Activated CD8-positive, alpha-beta memory T cell treated with anti-CD3 and anti-CD28 coated beads, Interleukin-2, amount 50 U/mL, for 24 hours (primary cell): ENCODE results near the gene INTS1.
A peak's percentile ranks its signal among the peaks of the same experiment; 100 is the strongest.

Experiments used
- DNase-seq: peaks from one replicate; pipeline ENCODE4 v3.0.0-alpha.2; 2020; ENCODE audit errors: extremely low read depth

The INTS1 gene

DNA sequence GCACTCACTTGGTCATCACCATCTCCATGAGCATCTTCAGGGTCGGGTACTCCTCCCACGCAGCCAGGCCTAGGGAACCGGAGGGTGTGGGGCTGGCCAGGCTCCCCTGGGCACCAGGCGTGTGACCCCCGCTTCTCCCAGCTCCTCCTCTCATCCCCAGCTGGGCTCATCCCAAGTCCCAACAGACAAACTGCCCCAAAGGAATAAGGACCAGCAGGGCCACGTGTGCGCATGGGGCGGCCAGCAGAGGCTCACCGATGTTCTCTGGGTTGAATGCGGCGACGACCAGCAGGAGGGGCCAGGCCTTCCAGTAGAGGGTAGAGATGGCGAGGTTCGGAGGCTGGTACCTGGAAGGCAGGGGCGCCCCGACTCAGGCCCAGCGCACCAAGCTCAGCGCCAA lies 14.9 kb downstream of the INTS1 start:
- DNase-seq, result no peak

DNA sequence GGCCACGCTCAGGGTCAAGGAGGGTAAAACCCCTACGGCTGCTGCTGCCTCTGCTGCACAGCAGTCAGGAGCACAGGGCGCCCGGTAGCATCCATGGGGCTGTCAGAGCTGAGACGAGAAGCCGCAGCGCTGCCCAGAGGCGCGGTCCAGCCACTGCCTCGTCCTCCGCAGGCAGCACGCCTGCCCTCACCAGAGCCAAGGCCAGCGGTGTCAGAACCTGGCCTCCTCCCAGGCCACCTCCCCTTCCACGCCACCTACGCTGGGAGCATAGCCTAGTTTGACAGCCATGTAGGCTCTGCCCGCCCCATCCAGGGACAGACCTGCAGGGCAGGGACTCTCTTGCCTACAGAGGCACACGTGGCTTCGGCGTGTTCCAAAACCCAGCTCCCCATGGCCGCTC lies 16.2 kb downstream of the INTS1 start:
- DNase-seq, result no peak

DNA sequence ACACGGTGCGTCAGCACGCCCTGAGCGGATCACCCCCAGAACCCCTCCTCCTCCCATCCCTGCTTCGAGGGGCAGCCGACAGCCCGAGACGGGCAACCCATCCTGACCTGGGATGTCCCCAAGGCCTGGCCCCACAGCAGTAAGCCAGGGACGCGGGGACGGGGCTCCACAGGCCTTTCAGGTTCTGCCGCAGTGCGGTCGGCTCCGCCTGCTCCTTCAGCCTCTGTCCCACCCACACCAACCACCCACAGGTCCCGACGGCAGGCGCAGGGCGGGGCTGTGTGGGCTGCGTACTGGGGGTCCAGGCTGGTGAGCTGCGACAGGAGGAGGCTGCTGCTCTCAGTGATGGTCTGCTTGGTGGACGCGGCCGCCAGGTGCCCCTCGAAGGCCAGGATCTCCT lies 16.7 kb downstream of the INTS1 start:
- DNase-seq, result no peak

DNA sequence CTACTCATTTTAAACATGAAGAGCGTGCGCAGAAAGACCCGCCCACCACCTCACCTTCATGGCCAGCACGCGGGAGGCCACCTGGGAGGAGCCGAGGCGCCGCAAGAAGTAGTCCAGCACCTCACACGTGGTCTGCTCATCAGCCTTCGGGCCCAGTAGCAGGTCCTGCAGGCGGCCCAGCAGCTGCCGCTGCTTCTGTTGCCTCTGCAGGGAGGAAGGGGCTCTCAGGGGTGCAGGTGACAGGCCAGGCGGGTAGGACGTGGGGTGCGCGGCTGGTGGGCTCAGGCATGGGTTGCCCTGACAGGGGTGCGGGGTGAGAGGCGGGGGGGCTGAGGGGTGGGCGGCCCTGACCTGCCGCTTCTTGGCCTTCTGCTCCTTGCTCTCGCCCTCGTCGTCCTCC lies 17.6 kb downstream of the INTS1 start:
- no peak for DNase-seq

DNA sequence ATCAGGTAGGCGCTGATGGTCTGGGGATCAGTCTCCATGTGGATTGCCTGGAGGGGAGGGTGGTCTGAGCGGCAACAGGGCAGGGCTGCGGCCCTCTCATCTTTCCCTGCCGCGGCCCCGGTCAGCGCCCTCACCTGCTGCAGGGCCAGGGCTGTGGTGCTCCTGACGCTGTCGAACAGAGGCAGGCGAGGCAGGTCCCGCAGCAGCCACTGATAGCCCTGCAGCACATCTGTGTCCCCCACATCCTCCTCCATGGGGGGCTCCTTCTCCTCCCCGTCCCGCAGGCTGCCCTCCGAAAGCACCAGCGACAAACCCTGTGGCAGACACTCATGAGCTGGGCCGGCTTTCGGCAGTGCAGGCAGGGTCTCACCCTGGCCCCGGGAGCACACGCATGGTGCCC lies 19.0 kb downstream of the INTS1 start:
- DNase-seq, result no peak

DNA sequence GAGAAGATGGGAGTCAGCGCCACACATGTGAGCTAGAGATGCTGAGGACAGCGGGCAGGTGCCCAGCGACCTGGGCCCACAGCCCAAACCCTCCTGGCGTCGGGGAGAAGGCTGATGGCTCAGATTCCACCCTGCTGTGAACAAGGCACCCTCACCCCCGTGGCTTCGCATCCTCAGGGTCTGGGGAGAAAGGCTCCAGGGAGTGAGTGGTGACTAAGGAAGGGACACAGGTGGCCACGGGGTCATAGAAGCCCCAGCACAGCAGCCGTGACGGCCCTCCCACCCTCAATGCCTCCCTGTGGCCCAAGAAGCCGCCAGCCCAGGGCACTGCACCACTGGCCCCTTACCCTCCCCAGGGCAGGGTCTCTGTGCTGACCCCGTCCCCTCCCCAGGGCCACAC lies 19.6 kb downstream of the INTS1 start:
- no peak for DNase-seq

DNA sequence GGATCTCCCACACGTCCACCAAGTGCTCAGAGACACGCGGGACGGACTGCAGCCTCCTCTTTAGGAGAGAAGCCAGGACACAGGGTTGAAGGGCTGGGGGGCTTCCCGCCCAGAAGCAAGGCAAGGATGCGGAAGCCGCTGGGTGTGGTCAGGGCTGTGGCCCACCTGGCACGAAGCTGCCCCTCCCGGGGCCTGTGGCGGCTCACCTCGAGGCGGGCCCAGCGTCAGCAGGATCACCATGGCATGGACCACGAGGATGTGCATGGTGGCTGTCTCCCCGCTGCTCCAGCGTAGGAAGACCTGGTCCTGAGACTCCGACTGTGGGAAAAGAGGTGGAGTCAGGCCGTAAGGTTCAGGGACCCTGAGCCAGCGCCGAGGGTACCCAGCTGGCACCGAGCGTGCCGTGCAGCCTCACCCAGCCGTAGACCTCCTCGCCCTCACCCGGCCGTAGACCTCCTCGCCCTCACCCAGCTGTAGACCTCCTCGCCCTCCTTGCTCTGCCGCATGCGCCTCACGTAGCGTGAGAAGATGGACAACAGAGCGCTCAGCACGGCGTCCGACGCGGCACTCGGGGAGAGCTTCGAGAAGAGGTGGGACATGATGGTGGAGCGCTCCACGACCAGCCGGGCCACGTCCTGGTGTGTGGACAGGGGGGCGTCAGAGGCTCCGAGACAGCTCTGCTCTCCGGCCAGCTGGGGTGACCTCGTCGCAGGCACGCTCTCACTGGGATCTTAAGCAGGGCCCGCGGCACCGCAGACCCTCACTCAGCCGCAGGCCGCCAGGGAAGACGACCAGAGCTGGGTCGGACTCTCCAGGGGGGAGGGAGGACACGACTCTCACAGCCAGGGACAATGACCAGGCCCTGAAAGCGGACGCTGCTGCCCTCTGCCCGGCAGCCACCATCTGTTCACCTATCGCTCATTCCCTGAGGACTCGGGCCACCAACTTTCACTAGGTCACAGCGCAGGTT lies 20.4 kb downstream of the INTS1 start:
- no peak for DNase-seq

DNA sequence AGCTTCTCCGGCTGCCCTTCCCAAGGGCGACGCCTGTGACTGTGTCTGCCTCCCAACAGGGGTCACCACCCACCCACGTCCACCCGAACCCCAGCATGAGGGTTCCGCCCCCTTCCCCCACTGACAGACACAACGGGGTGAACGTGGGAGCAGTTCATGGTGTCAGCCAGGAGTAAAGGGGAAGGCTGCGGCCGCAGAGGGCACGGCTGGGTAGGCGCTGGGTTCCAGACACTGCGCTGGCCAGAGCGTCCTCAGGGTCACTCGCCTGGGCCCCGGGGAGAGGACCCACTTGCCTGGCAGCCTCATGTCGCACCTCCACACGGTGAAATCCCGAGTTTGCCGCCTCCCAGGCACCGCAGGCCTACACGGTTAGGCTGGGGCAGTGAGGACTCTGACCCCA lies 21.1 kb downstream of the INTS1 start:
- DNase-seq, result no peak

DNA sequence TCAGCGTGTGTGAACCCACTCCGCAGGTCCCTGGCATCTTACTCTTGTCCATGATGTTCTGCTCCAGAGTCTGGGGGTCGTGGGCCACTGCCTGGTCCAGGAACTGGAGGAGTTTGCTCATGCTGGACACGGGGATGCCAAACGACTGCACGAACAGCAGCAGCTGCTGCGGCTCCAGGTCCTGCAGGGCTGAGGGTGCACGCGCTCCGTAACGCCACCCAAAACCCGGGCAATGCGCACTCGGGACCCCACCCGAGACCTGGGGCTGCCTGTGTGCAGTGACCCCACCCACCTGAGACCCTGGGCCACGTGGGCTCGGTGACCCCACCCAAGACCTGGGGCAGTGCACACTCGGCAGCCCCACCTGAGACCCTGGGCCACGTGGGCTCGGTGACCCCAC lies 22.9 kb downstream of the INTS1 start:
- no peak for DNase-seq

DNA sequence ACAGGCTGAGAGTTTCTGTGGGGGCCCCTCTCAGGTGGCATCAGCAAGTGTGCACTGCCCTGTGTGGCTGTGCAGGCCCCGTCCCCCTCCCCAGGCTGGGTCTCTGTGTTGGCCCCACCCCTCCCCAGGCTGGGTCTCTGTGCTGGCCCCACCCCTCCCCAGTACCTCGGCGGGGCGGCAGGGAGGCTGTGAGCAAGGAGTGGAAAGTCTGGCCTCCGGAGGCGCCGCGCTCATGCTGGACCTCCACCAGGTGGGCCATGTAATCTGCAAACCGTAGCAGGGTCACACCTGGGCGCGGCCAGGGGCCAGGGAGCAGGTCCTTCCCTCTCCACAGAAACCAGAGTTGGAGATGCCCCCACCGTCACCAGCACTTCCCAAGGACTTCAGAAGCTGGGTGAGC lies 23.5 kb downstream of the INTS1 start:
- no peak for DNase-seq

DNA sequence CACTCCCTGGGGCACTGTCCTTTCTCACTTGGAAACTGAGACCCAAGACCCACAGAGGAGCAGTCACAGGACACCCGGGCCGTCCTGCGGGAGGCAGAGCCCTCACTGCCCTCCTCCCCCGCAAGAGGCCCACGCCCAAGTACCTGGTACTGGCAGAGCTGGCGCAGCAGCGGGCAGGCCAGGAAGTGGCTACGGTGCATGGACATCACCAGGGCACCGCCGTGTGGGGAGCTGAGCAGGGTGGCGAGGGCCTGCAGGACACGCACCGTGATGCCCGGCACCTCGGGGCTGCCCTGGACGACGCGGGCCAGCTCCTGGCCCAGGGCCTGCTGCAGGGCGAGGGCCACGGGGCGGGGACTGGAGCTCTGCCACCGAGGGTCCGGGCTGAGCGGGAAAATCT lies 24.9 kb downstream of the INTS1 start:
- no peak for DNase-seq

DNA sequence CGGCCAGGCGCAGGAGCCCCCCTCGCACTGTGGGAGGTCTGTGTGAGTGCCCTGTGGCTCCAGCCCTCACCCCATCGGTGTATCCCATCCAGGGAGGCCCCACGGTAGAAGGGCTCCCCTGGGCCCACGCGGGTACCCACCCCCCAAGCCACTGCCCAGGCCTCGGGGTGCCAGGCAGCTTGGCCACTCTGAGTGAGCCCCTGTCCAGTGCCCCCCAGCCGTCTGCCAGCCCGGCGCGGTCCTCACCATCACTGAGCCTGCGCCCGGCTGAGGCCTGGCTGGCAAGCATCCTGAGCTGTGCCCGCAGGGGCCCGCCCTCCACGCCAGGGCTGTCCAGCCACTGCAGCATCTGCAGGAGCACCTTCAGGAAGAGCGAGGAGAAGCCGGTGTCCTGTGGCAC lies 25.7 kb downstream of the INTS1 start:
- DNase-seq, result no peak

DNA sequence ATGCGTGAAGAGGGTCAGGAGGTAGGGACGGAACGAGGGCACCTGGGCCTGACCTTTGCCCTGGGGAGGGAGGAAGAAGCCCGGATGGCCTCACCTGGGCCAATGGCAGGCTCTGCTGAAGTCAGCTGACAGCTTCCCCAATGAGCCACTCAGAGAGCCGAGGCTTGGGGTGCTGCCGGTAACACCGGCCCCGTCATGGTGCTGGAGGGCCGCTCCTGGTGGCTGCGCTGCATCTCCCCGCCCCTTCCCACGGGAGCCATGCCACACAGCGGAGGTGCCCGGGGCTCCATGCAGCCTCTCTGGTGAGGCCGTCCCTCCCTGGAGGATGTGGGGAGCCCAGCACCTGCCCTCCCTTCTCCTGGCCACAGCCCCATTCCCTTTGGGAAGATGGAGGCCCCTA lies 27.3 kb downstream of the INTS1 start:
- DNase-seq, result no peak

DNA sequence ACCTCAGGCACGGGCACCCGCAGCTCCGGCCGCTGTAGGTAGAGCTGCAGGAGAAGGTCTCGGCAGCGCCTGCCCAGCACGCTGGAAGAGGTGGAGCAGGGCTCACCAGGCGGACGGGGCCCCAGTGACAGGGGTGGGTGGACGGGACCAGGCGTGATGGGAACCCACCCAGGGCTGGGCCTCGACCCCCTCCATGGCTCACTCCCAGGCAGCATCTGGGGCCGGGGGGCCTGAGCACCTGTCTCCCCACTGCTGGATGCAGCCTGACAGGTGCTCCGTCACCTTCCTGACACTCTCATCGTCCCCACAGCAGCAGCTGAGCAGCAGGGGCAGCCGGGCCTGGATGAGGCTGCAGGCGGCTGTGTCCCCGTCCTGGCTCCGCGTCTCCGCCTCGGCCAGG lies 28.2 kb downstream of the INTS1 start:
- DNase-seq, result no peak

DNA sequence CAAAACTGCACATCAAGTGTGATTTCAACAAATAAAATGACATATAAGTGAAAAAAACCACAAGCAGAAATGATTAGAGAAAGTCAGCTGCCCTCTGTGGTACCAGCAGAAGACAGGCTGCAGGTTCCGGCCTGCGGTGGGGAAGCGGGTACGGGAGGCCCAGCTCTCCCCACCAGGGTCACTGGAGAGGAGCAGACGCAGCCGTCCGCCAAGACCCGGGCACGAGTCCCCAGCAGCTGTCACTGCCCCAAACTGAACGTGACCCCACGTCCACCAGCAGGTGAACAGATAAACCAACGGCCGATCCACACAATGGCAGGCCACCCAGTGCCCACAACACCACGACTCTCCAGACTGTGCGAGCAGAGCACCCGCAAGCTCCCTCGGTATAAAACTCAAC lies 28.8 kb downstream of the INTS1 start:
- DNase-seq, result no peak

DNA sequence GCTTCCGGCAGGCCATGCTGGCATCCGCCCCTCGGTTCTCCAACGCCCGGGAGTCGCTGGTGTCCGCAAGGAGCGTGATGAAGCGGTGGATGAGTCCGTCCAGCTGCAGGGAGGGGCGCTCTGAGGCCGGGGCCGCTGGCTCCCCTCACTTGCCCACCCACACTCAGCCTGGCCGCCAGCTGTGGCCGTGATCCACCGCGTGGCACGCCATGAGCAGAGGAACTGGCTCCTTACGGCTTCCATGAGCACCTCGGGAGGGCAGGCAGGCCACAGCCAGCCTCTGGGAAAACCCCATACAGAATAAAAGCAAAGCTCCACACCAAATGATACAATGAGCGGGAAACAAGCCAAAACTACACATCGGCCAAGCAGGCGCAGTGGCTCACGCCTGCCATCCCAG lies 29.5 kb downstream of the INTS1 start:
- no peak for DNase-seq

DNA sequence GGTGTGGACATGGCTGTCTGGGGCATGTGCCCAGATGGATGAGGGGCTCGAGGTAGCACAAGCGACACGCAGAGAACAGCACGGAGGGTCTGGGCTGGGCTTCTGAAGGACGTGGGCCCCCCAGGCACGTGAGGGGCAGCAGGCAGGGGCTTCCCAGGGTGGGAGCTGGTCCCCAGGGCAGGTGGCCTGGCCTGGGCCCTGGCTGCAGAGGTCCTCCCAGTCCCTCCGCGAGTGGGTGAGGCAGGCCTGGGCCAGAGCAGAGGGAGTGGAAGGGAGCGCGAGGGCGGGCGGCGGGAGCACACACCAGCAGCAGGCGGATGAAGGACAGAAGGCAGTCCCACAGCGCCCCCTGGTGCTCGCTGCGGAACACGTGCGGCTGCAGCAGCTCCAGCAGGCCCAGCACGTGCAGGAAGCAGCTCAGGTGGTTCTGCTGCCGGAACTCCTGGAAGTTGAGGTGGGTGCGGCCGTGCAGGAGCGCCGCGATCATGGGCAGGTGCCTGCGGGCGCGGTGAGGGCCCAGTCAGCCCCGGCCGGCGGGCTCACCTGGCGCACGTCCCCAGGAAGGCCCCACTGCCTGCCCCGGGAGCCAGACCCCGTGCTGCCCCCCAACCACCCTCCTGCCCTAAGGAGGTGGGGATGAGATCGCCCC lies 30.2 kb downstream of the INTS1 start:
- DNase-seq, result peak; percentile 63

DNA sequence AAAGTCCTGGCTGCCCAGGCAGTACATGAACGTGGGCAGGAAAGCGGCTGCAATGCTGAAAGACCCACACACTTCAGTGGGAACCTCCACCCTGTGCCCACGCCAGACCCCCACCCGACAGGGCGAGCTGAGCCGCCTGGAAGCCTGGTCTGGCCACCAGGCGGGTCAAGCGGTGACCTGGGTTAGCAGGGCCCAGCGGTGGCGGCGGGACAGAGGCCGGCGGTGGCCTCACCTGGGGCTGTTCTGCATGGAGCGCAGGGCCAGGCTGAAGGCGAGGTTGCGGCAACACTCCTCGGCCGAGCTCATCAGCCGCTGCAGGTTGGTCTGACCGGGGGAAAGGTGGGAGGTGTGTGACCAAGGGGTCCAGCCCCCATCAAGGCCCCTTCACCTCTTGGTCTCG lies 33.3 kb downstream of the INTS1 start:
- no peak for DNase-seq

DNA sequence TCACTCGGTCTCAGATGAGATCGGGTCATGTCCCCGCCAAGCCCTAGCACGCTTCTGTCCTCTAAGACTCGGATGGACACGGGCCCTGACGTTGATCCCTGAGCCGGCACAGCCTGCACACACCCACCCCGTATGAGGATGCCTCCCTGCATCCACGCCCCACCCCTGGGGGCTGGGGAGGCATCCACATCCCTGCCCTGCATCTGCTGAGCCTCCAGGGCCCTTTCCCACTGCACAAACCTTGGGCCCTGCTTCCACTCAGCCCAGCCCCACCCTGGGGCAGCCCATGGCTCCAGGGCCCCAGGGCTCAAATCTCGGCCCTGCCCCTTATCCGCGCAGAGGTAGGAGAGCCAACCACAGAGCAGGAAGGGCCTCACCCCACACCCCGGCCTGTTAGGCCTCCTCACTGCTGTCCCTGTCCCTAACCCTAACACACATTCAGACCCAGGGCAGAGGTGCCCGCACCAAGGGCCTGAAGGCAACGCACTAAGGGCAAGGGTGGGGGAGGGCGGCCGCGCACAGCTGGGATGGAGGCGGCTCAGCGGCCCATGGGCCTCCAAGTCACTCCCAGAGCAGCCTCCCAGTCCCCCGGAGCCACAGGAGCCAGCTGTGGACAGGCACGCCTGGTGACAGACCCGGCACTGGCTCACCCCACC lies 35.4 kb downstream of the INTS1 start:
- no peak for DNase-seq

DNA sequence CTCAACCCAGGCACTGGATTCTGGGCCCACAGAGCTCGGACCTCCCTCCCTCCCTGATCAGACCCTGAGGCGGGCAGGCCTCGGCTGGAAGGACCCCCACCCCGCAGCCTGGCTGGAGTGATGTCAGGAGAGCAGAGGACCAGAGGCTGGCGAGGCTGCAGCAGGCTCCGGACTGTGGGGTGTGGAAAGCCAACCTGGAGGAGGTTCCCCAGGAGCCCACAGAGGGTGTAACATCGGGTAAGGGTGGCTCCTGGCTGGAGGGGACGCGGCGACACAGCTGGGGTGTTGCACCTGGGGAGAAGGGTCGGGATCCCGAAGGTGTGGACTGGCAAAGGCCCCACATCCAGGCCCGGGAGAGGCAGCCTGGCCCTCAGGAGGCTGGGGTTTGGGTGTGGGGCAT lies 36.0 kb downstream of the INTS1 start:
- no peak for DNase-seq

DNA sequence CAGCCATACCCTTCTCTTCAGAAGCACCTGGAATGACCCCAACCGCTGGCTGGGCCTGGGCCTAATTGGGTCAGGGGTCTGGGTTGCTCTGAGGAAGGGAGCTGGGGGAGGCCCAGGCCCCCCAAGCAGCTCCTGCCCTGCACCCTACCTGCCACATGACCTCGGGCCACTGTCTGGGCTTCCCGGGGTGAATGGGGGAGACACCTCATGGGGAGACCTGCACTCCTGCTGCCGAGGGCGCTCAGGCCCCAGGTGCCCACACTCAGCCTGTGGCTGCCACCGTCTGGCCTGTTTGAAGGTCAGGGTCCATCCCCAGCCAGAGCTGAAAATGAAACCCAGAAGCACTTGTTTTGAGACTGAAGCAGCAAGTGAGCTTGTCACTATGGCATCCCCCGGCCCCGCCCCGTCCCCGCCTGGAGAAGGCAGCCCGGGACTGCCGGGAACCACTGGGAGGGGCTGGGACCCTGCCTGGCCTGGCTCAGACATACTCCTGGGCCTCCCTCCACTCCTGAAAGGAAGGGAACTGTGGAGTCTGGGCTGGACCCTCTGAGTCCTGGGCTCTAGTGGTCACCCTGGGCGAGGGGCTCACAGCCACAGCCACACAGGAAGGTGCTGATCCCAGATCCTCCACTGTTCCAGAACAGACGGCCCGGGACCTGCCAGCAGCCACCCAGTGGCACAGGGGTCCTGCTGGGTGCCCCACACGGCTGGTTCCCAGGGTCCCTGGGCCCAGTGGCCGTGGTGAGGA lies 37.5 kb downstream of the INTS1 start:
- DNase-seq, result no peak

DNA sequence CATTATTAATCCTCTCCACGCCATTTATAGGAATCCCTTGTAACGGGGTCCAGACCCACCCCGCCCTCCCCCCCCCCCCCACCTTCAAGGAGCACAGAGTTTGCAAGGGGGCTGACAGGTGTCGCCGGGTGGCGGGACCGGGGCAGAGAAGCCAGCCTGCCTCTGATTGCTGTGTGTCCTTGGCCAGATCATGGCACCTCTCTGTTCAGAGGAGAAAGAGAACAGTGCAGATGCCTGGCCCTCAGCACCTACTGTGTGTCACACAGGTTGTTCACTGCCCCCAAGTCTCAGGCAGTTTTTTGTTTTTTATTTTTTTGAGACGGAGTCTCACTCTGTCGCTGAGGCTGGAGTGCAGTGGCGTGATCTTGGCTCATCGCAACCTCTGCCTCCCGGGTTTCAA lies 39.5 kb downstream of the INTS1 start:
- no peak for DNase-seq
